ENCODE measurements around the gene DDX39B.

- TF ChIP-seq SIN3A (IDR thresholded peaks at IDR 0.05; ENCODE audit: borderline replicate concordance, insufficient read depth, low read length): no peak
- TF ChIP-seq REST (IDR thresholded peaks at IDR 0.05; ENCODE audit: insufficient read depth in 1 of 2, low read depth in 2 of 2, low read length in 2 of 2): no peak
These were observed 13.5 kb downstream of the DDX39B start for GRCh38 chr6:31528307-31528777.

Data from PFSK-1 (cell line).